RWPE1 (cell line): ENCODE data around the gene SLC66A3.

Source experiments
- CTCF ChIA-PET: fragments of 350-600 bp; sonication (Branson Sonifier 250); formaldehyde crosslinking; extraction: SDS; loops from one replicate; lab custom pipeline; 2021; lab: Yijun Ruan, JAX
- POLR2A ChIA-PET: fragments of 400-600 bp; formaldehyde crosslinking; extraction: SDS; loops from one replicate; lab custom pipeline; 2020; ENCODE audit warnings: antibody characterized with exemption; ENCODE audit not compliant: low non-redundant PET; lab: Yijun Ruan, JAX
- DNase-seq: peaks from one replicate; pipeline ENCODE4 v3.0.0; 2012; ENCODE audit warnings: low spot score
- H3K27ac ChIP-seq: fragments of 450-650 bp; 2 replicates; pipeline ENCODE4 v1.5.1; 2017
- TF ChIP-seq, protein P1 (sequence below): fragments of 450-650 bp; conservative IDR thresholded peaks from 2 replicates; pipeline ENCODE4 v1.5.1; 2017; ENCODE audit warnings: low read depth, mild to moderate bottlenecking

The SLC66A3 gene

DNA sequence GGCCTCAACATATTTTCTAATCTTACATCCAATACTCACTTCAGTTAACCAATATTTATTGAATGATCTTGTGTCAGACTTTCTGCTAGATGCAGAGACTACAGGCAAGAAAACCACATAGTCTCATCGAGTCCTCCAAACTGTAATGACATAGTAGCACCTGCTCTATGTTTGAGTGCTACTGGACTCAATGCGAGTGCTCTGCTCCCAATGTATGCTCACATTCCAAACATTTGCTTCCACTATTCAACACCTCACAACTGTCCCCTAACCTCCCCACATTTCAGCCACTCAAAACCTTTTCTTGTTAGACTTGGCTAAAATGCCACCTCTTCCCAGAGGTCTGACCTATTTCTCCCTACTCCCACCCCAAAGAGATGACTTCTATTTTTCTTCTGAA, 65.2 kb downstream of the SLC66A3 start:
- CTCF ChIA-PET, result interaction anchor here (0.7 kb wide), 1 partner anchor 9 kb away, joined by 4 read pairs; no protein-coding TSS in a partner anchor
- no peak overlapping the region for H3K27ac ChIP-seq
- TF ChIP-seq, protein P1, sequence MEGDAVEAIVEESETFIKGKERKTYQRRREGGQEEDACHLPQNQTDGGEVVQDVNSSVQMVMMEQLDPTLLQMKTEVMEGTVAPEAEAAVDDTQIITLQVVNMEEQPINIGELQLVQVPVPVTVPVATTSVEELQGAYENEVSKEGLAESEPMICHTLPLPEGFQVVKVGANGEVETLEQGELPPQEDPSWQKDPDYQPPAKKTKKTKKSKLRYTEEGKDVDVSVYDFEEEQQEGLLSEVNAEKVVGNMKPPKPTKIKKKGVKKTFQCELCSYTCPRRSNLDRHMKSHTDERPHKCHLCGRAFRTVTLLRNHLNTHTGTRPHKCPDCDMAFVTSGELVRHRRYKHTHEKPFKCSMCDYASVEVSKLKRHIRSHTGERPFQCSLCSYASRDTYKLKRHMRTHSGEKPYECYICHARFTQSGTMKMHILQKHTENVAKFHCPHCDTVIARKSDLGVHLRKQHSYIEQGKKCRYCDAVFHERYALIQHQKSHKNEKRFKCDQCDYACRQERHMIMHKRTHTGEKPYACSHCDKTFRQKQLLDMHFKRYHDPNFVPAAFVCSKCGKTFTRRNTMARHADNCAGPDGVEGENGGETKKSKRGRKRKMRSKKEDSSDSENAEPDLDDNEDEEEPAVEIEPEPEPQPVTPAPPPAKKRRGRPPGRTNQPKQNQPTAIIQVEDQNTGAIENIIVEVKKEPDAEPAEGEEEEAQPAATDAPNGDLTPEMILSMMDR, result no peak
- POLR2A ChIA-PET, result no interaction called here
- no peak for DNase-seq

DNA sequence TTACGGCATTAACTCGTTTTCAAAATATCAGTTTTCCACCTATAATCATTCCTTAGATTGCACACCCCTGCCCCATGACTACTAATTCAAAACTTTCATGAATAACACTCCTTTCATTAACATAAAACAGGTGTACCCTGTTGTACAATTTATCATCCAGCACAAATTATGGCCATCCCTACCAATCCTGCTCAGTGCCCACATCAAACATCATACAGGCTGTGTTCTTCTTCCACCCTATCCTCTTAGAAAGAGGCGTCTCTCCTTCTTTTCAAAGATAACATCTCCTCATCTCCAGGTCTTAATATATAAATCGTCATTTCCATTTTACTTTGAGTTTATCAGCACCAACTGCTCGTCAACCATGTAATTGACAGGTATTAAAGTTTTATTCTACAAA, 67.6 kb downstream of the SLC66A3 start:
- no peak for DNase-seq
- POLR2A ChIA-PET, result no interaction called here
- TF ChIP-seq, protein P1, result no peak
- CTCF ChIA-PET, result no interaction called here
- H3K27ac ChIP-seq, result no peak overlapping the region

DNA sequence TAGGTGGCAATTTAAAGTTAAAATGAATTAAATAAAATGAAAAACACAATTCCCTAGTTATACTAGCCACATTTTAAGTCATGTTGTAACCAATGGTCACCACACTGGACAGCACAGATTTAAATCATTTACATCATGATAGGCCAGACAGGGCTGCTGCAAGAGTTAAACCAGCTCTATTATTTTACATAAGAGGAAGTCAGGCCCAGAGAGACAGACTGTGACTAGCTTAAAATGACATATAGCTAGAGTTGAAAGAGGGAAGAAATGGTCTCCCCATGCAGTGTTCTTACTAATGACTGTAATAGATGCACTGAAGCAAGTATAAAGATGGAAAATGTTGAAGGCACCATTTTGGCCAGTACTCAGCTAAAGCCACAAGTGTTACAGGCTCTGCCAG, 69.6 kb downstream of the SLC66A3 start:
- ChIA-PET POLR2A (no interaction called here), CTCF (no interaction called here)
- TF ChIP-seq, protein P1, result no peak
- no peak for DNase-seq
- no peak overlapping the region for H3K27ac ChIP-seq

DNA sequence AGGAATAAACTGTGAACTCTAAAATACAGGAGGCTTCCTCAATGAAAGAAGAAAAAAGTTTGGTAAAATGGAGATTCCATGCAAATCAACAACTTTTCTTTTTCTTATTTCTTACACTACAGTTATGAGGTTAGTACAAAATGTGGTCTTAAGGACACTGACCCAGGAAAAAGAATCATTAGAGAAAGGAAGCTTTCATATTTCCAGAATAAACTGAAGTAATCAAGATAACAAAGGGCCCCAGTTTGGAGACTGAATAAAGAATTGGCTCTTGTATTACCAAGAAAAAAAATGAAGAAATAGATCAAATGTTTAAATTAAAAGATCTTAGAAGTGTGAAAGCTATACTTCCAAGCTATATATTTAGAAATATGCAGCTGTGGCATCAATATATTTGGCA, 72.3 kb downstream of the SLC66A3 start:
- H3K27ac ChIP-seq, result no peak overlapping the region
- TF ChIP-seq, protein P1, result no peak
- ChIA-PET POLR2A (interaction anchor here (0.5 kb wide), 1 partner anchor 1084 kb away, joined by 9 read pairs; no protein-coding TSS in a partner anchor), CTCF (interaction anchor here (0.6 kb wide), 1 partner anchor 82 kb away, joined by 3 read pairs; no protein-coding TSS in a partner anchor)
- DNase-seq, result no peak
